HG03196 (cell line): ENCODE measurements around the gene SMURF2.
A peak's percentile ranks its signal among the peaks of the same experiment; 100 is the strongest.

Source experiments
- ATAC-seq: cut with Tn5 transposase; IDR thresholded peaks from one replicate; pipeline ENCODE4 v1.9.1; 2021; ENCODE audit not compliant: unreplicated experiment

Gene SMURF2

GRCh38 chr17:64505340-64506200 is 156.5 kb downstream of the SMURF2 start:
- ATAC-seq: peak; percentile 22

- ATAC-seq: no peak
These were observed 157.3 kb downstream of the SMURF2 start for GRCh38 chr17:64504769-64505339.

GRCh38 chr17:64503821-64504768 is 158.0 kb downstream of the SMURF2 start:
- no peak for ATAC-seq

GRCh38 chr17:64503341-64503740 is 158.8 kb downstream of the SMURF2 start:
- ATAC-seq: no peak

GRCh38 chr17:64502809-64503208 is 159.3 kb downstream of the SMURF2 start:
- no peak for ATAC-seq

- ATAC-seq: no peak
These were observed 160.1 kb downstream of the SMURF2 start for GRCh38 chr17:64502021-64502420.

GRCh38 chr17:64500862-64501765 is 161.0 kb downstream of the SMURF2 start:
- ATAC-seq: no peak

- no peak for ATAC-seq
These were observed 161.6 kb downstream of the SMURF2 start for GRCh38 chr17:64500487-64500859.

- ATAC-seq: no peak
These were observed 162.2 kb downstream of the SMURF2 start for GRCh38 chr17:64499805-64500486.

GRCh38 chr17:64498308-64499203 is 163.6 kb downstream of the SMURF2 start:
- ATAC-seq: no peak

GRCh38 chr17:64497565-64498035 is 164.5 kb downstream of the SMURF2 start:
- no peak for ATAC-seq

GRCh38 chr17:64496786-64497564 is 165.1 kb downstream of the SMURF2 start, which contains the start of gene POLG2:
POLG2 (minus strand) TSS chr17:64497054; CDS start chr17:64496968, 86 bp downstream.
- peak; percentile 79 for ATAC-seq

GRCh38 chr17:64496348-64496785 is 165.7 kb downstream of the SMURF2 start:
- no peak for ATAC-seq
